Activated naive CD4-positive, alpha-beta T cell treated with anti-CD3 and anti-CD28 coated beads, Interleukin-2, amount 50 U/mL, for 24 hours (primary cell): ENCODE measurements around the gene KIF5A.
"Not testable (repeated sequence)": the region's sequence is repeated elsewhere in the genome, so short reads cannot be mapped to it uniquely, and the experiment has no call there.

ENCODE experiments used
- H3K27ac Mint-ChIP-seq: one replicate; pipeline ENCODE4 v1.8.0; 2021; ENCODE audit warnings: mild to moderate bottlenecking, mixed read lengths
- H3K27me3 Mint-ChIP-seq: one replicate; pipeline ENCODE4 v1.8.0; 2021; ENCODE audit warnings: mixed read lengths
- H3K36me3 Mint-ChIP-seq: one replicate; pipeline ENCODE4 v1.8.0; 2021; ENCODE audit warnings: mixed read lengths
- H3K4me1 Mint-ChIP-seq: one replicate; pipeline ENCODE4 v1.8.0; 2021; ENCODE audit warnings: mixed read lengths
- H3K4me3 Mint-ChIP-seq: one replicate; pipeline ENCODE4 v1.8.0; 2021; ENCODE audit warnings: mild to moderate bottlenecking, mixed read lengths
- H3K9me3 Mint-ChIP-seq: one replicate; pipeline ENCODE4 v1.8.0; 2021; ENCODE audit warnings: mixed read lengths

The KIF5A gene

GRCh38 chr12:57517187-57517586, 32.7 kb upstream of the KIF5A start:
- Mint-ChIP-seq H3K27me3 (no peaks in the 10 kb centered on the region), H3K27ac (peak overlapping the region; percentile 84), H3K9me3 (no peaks in the 10 kb centered on the region), H3K4me3 (peak overlapping the region; percentile 72), H3K36me3 (peaks cover 24% of the 10 kb centered on the region), H3K4me1 (peaks cover 40% of the 10 kb centered on the region)

DNA sequence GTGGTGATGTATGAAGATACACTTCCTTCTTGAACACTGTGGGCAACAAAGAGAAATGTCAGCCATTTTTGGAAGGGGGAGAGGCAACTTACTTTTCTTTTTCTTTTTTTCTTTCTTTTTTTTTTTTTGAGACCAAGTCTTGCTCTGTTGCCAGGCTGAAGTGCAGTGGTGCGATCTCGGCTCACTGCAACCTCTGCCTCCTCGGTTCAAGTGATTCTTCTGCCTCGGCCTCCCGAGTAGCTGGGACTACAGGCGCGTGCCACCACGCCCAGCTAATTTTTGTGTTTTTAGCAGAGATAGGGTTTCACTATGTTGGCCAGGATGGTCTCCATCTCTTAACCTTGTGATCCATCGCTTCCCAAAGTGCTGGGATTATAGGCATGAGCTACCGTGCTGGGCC, 32.1 kb upstream of the KIF5A start:
- Mint-ChIP-seq H3K36me3 (peaks cover 21% of the 10 kb centered on the region), H3K4me3 (peak overlapping the region; percentile 95), H3K4me1 (peaks cover 38% of the 10 kb centered on the region), H3K27ac (peak overlapping the region; percentile 84)
- not testable (repeated sequence) for H3K9me3 Mint-ChIP-seq, H3K27me3 Mint-ChIP-seq

GRCh38 chr12:57518176-57518919, 31.5 kb upstream of the KIF5A start:
- H3K4me3 Mint-ChIP-seq = peak overlapping the region; percentile 95
- H3K4me1 Mint-ChIP-seq = peaks cover 41% of the 10 kb centered on the region
- peak overlapping the region; percentile 90 for H3K27ac Mint-ChIP-seq
- H3K9me3 Mint-ChIP-seq = no peaks in the 10 kb centered on the region
- H3K27me3 Mint-ChIP-seq = no peaks in the 10 kb centered on the region
- H3K36me3 Mint-ChIP-seq = peaks cover 21% of the 10 kb centered on the region

DNA sequence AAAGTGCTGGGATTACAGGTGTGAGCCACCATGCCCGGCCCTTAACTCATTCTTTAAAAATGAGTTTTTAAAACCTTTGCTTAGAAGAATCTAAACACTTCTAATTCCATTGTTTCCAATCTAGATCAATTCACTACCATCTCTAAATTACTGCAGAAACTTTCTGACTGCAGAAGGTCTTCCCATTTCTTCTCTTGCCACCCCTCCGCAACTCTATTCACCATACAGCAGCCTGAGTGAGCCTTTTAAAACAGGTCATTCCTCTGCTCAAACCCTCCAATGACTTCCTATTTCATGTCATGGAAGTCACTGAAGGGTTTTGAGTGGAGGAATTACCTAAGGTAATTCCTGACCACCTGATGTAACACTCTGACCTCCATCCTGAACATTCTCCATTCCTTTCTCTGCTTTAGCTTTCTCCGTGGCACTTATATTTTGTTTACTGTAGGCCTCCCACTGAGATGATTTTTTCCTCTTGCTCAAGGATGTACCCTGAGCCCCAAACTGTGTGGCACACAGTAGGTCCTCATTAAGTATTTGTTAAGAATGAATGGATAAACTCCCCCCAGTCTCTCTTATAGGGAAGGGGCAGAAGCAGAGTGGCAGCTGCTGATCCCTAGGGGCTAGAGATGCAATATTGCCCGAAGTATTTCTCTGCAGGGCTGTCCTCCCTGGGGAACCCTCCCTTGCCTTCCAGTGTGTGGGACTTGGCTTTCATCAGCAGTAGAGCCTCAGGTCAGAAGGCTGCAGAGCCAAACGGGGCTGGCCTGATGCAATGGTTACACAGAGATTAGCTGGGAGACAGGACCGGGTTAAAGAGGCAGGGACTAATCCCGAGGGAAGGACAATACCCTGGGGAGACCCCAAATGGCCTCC, 30.7 kb upstream of the KIF5A start:
- peaks cover 50% of the 10 kb centered on the region for H3K4me1 Mint-ChIP-seq
- no peaks in the 10 kb centered on the region for H3K9me3 Mint-ChIP-seq
- H3K27me3 Mint-ChIP-seq = no peaks in the 10 kb centered on the region
- peak overlapping the region; percentile 95 for H3K4me3 Mint-ChIP-seq
- peak overlapping the region; percentile 98 for H3K27ac Mint-ChIP-seq
- H3K36me3 Mint-ChIP-seq = peaks cover 21% of the 10 kb centered on the region

- Mint-ChIP-seq H3K4me3 (peak overlapping the region; percentile 95), H3K27me3 (no peaks in the 10 kb centered on the region), H3K27ac (peak overlapping the region; percentile 98), H3K36me3 (peaks cover 21% of the 10 kb centered on the region), H3K9me3 (no peaks in the 10 kb centered on the region), H3K4me1 (peaks cover 55% of the 10 kb centered on the region)
Measured at GRCh38 chr12:57519796-57520052, 30.1 kb upstream of the KIF5A start.

DNA sequence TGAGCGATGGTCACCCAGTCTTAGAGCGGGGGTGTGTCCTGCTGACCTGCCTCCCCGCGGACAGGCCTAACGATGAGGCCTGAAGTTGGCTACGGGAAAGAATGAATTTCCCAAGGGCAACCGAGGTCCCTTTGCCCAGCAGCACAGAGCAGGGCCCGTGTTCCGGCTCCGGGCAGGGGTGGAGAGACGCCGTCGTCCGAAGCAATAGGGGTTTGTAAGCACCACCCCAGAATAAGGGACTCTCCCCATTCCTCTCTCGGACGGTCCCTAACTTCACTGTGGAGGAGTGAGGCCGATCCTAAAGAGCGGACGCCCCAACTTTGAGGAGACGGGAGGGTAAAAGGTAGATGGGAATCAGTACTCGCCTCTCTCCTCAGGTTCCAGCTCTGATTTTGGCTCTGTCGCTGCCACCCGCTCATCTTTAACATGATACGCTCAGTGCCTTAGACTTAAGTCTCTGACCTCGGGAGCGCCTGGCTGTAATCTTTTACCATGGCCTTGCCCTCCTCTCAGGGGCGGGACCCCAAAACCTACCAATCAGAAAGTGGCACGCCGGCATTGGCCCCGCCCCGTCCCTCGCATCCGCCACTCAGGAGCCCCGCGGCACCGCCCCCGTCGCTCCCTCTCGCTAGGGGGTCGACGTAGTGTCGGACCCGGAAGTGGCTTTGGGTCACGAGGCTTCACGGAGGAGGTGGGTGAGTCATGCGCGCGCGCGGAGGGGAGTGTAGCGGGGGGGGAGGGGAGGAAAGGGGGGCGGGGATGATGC, 29.6 kb upstream of the KIF5A start, which contains the start of gene DDIT3:
TSS of gene DDIT3 (minus strand) at position 462 of the 766 bp plus-strand sequence. CDS start 3,108 bp downstream, outside the sequence.
- peaks cover 21% of the 10 kb centered on the region for H3K36me3 Mint-ChIP-seq

DNA sequence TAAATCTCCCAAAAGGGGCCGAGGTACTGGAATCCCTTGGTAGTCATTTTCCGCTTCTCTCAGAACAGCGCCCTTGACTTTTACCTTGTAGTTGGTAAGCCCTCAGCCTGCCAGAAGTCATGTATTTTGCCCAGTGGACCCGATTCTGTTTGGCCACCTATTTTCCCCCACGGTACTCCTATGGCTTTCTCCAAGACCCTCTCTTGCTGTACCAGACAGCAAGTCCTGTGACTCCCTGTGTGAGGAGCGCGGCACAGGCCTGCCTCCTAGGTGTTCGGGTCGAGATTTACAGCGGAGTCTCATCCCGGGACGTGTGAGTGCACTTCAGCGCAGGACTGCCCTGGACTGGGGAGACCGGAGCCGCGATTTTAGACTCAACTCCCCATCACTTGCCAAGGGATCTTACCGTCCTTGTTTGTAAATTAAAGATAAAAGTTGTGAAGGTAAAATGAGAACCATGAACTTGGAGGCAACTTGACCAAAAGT, 28.3 kb upstream of the KIF5A start:
- peak overlapping the region; percentile 91 for H3K4me3 Mint-ChIP-seq
- H3K36me3 Mint-ChIP-seq = peaks cover 16% of the 10 kb centered on the region
- no peaks in the 10 kb centered on the region for H3K27me3 Mint-ChIP-seq
- H3K9me3 Mint-ChIP-seq = no peaks in the 10 kb centered on the region
- peak overlapping the region; percentile 98 for H3K27ac Mint-ChIP-seq
- peaks cover 61% of the 10 kb centered on the region for H3K4me1 Mint-ChIP-seq

More for the DNA sequence above, 29.6 kb upstream of the KIF5A start, which contains the start of gene DDIT3:
- peaks cover 60% of the 10 kb centered on the region for H3K4me1 Mint-ChIP-seq
- H3K4me3 Mint-ChIP-seq = peak within 1 kb of the TSS; percentile 95
- peak within 1 kb of the TSS; percentile 98 for H3K27ac Mint-ChIP-seq
- no peaks in the 10 kb centered on the region for H3K9me3 Mint-ChIP-seq
- no peaks in the 10 kb centered on the region for H3K27me3 Mint-ChIP-seq

DNA sequence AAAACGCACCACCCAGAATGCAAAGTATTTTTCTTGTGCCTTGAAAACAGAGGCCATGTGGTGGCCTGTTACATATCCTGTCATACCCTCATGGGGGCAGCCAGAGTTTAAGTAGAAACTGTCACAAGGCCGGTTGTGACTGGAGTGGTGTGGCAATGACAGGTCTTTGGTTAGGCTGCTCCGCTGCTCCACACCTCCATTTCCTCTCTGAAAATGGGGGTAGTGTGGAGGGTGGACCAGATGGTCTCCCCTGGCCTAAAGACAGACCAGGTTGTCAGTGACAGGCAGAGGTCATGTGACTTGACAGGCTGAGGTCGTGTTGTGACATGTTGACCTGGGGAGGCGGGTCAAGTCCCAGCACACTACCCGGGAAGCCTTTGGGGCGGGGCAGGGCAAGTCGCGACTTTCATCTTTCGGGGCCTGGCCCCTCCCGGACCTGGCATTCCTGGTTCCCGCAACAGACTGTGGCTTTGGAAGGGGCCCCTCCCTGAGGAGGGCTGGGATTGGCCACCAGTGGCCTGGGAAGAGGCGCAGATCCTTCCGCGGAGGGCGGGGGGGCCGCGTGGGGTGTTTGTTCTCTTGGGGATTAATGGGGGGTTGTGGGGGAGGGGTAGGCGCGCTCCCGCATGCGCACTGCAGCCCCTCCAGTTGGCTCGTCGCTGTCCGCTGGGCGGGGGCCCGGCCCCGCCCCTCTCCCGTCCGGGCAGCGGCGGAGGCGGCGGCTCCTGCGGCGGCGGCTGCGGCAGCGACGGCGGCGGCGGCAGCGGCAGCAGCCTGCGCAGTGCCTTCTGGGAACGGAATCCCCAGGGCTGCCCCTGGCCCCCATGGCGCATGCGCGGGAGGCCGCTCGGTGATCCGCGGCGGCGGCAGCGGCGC, 27.6 kb upstream of the KIF5A start, which contains the start of gene MBD6:
TSS of gene MBD6 (plus strand) at position 814 of the 876 bp plus-strand sequence. CDS start 1,480 bp downstream, outside the sequence.
- peaks cover 16% of the 10 kb centered on the region for H3K36me3 Mint-ChIP-seq
- H3K4me1 Mint-ChIP-seq = peaks cover 54% of the 10 kb centered on the region
- peak within 1 kb of the TSS; percentile 91 for H3K4me3 Mint-ChIP-seq
- no peaks in the 10 kb centered on the region for H3K27me3 Mint-ChIP-seq
- no peaks in the 10 kb centered on the region for H3K9me3 Mint-ChIP-seq
- H3K27ac Mint-ChIP-seq = peak within 1 kb of the TSS; percentile 98

- peaks cover 15% of the 10 kb centered on the region for H3K36me3 Mint-ChIP-seq
- no peaks in the 10 kb centered on the region for H3K27me3 Mint-ChIP-seq
- peaks cover 46% of the 10 kb centered on the region for H3K4me1 Mint-ChIP-seq
- peak overlapping the region; percentile 91 for H3K4me3 Mint-ChIP-seq
- peak overlapping the region; percentile 90 for H3K27ac Mint-ChIP-seq
- no peaks in the 10 kb centered on the region for H3K9me3 Mint-ChIP-seq
Measured at GRCh38 chr12:57522887-57523705, 26.7 kb upstream of the KIF5A start.

GRCh38 chr12:57523706-57524614, 25.9 kb upstream of the KIF5A start:
- Mint-ChIP-seq H3K4me1 (peaks cover 37% of the 10 kb centered on the region), H3K36me3 (peaks cover 10% of the 10 kb centered on the region), H3K27me3 (no peaks in the 10 kb centered on the region), H3K9me3 (no peaks in the 10 kb centered on the region), H3K27ac (peak overlapping the region; percentile 90), H3K4me3 (peak overlapping the region; percentile 91)

- Mint-ChIP-seq H3K36me3 (peaks cover 4% of the 10 kb centered on the region), H3K27me3 (no peaks in the 10 kb centered on the region), H3K9me3 (no peaks in the 10 kb centered on the region), H3K4me1 (peaks cover 32% of the 10 kb centered on the region), H3K27ac (peak overlapping the region; percentile 72), H3K4me3 (no peak overlapping the region)
Measured at GRCh38 chr12:57524814-57525614, 24.8 kb upstream of the KIF5A start.

GRCh38 chr12:57525615-57526383, 24.0 kb upstream of the KIF5A start:
- Mint-ChIP-seq H3K27ac (peak overlapping the region; percentile 72), H3K27me3 (no peaks in the 10 kb centered on the region), H3K4me3 (no peak overlapping the region)

More at GRCh38 chr12:57525615-57526383, 24.0 kb upstream of the KIF5A start:
- peaks cover 32% of the 10 kb centered on the region for H3K4me1 Mint-ChIP-seq
- no peaks in the 10 kb centered on the region for H3K9me3 Mint-ChIP-seq
- H3K36me3 Mint-ChIP-seq = peaks cover 2% of the 10 kb centered on the region
